GM13976 (cell line): ENCODE measurements around the gene DNMT3B.

ENCODE experiments used
- DNase-seq: peaks from one replicate; pipeline ENCODE4 v3.0.0; 2012; ENCODE audit warnings: low spot score
- in situ Hi-C: fragments of 300-500 bp; cut with MboI; formaldehyde crosslinking; loops from one replicate; pipeline ENCODE4 v1.12.0; 2022; ENCODE audit warnings: low sequenced_read_pairs, mixed read lengths, inconsistent platforms; ENCODE audit not compliant: unreplicated experiment
- TF ChIP-seq, protein P1 (sequence below): IDR thresholded peaks from 2 replicates; pipeline ENCODE4 v1.5.1; 2012; ENCODE audit warnings: borderline replicate concordance, mild to moderate bottlenecking; ENCODE audit not compliant: insufficient read depth; ENCODE audit errors: extremely low read depth, missing control alignments, control extremely low read depth

The DNMT3B gene

DNA sequence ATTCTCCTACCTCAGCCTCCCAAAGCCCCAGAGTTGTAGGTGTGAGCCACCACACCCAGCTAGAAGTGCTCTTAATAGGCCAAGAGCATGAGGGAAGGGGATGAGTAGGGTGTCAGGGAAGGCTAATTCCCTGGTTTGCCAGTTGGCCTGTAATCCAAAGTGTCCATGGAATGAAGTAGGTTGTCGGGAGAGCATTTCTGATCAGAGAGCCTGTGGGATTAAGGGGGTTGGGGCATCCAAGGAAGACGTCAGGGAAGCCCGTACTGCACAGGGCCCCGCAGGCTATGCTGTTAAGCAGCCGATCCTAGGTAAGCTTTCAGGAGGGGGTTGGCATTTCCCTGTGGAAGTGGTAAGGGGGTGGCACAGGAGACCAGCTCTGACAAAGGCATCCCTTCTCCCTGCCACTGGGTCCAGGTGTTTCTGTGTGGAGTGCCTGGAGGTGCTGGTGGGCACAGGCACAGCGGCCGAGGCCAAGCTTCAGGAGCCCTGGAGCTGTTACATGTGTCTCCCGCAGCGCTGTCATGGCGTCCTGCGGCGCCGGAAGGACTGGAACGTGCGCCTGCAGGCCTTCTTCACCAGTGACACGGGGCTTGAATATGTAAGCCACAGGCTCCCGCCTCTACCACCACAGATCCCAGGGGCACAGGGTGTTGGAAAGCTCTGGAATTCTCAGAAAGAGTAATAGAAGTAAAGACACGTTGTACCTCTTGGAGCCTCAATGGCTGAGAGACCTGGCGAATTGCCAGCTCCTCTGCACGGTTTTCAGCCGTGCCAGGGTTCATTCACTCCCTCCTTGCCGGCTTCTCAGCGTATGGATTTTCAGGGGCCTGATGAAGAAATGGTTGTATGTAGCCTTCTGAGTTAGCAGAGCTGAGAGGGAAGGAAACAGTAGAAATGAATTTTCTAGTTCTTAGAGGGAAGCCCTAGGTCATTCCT lies 36.1 kb downstream of the DNMT3B start:
- TF ChIP-seq, protein P1, sequence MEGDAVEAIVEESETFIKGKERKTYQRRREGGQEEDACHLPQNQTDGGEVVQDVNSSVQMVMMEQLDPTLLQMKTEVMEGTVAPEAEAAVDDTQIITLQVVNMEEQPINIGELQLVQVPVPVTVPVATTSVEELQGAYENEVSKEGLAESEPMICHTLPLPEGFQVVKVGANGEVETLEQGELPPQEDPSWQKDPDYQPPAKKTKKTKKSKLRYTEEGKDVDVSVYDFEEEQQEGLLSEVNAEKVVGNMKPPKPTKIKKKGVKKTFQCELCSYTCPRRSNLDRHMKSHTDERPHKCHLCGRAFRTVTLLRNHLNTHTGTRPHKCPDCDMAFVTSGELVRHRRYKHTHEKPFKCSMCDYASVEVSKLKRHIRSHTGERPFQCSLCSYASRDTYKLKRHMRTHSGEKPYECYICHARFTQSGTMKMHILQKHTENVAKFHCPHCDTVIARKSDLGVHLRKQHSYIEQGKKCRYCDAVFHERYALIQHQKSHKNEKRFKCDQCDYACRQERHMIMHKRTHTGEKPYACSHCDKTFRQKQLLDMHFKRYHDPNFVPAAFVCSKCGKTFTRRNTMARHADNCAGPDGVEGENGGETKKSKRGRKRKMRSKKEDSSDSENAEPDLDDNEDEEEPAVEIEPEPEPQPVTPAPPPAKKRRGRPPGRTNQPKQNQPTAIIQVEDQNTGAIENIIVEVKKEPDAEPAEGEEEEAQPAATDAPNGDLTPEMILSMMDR, result no peak
- DNase-seq, result no peak
- in situ Hi-C loops, result no loop called here

DNA sequence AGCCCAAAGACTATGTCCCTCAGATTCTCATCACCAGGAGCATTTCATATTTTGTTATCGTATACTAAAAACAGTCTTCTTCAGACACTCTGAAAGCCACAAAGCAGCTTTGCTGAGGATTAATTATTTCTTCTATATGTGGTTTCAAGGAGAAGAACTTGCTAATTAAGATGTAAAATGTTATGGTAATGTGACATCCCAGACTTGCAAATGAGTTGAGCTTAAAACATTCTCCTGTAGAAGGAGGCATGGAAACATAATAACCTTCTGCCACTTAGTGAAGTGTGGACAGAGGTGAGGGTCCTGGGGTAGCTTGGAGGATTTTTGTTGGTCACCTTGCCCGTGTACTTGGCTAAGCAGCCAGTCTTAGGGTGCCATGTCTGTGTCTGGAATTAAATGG lies 40.9 kb downstream of the DNMT3B start:
- DNase-seq, result no peak
- in situ Hi-C loops, result no loop called here
- TF ChIP-seq, protein P1, result no peak

DNA sequence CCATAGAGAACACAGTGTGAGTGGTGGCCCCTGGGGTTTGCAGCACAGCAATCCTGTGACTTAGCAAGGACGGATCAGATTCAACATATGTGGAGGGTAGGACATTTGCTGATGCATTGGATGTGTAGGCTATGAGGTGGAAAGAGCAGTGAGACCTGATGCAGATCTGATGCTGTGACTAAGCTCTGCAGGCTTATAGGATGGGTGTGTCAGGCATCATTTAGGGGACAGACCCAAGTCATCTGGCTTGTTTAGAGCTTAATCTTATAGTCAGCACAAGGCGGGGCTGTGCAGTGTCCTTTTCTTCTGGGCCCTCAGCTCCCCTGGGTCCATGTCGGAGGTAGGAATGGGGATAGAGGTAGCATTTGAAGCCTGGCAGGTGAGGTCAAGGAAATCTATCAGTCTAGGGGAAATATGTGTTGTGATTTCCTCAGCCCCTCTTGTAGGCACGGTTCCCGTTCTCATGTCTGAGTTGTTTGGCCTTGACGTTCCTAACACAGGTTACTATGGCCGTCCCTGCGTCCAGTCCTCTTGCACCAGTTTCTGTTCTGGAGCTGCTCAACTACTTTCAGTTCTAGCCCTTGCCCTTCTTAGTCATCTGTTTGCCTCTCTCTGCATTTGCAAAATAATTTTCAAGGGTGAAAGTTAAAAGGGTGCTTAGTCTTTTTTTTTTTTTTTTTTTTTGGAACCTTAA lies 42.0 kb downstream of the DNMT3B start:
- in situ Hi-C loops, result no loop called here
- no peak for DNase-seq
- TF ChIP-seq, protein P1, result no peak

DNA sequence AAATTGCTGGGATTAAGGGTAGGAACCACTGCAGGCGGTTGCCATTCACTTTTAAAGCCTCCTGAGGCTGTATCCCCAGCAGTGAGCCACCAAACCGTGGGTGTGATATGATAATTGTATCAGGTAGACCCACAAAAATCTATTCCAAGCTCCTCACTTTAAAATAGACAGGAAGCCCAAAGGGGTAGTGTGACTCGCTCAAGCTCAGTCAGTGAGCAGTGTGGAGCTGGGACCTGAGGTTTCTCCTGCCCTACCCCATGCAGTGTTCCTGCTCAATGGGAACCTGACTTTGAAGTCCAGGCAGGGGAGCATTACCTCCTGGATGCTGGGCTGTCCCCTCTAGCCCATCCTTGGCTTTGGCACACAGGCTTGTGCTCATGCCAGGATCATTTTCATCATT lies 42.6 kb downstream of the DNMT3B start:
- TF ChIP-seq, protein P1, result no peak
- in situ Hi-C loops, result no loop called here
- DNase-seq, result no peak

DNA sequence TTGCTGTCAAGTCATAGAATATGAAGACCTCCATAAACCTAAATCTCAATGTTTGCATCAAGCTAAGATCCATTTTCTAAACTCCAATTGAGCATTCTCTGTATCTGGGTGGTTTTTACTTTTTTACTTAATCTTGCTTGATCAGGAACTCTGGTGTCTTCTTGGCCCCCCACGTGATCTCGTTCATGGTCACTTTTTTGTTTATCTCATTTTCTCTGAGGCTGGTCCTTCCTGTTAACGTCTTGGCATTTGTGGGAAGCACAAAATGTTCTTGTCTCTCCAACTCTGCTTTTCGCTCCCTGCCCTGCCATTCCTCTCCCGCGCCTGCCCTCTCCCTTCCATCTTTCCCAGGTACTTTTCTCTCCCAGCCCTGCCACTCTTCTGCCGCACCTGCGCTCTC lies 43.5 kb downstream of the DNMT3B start:
- DNase-seq, result no peak
- in situ Hi-C loops, result no loop called here

DNA sequence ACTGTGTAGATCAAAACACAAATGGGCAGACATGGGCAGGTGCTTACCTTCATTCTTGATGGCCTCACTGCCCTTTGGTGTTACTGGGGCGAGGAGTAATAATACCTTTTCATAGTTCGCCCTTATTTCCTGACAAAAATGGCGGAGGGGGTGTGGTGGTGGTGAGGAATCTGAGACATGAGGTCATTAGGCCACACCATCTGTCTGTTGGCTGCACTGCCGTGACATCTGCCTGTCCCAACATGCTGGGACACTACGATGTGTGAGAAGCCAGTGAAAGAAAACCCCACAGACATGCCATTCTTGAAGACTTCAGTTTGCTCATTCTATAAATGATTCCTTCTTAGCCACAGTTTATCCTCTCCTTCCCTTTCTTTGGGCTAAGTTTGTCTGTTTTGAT lies 44.2 kb downstream of the DNMT3B start:
- TF ChIP-seq, protein P1, result no peak
- in situ Hi-C loops, result no loop called here
- no peak for DNase-seq

More for the DNA sequence above, 43.5 kb downstream of the DNMT3B start:
- TF ChIP-seq, protein P1, result no peak
